Activated T-helper 17 cell treated with anti-CD3 and anti-CD28 coated beads, Interleukin-2, amount 50 U/mL, for 72 hours (primary cell): Measurements from ENCODE around the gene LRP2. TPM values are rescaled to one million over a fixed set of nuclear protein-coding genes. Genes with fewer than 3 reads are reported as not detected.

ENCODE experiments used
- ATAC-seq: fragments of 150-1000 bp; cut with Tn5 transposase; replicated peaks from 2 replicates; pipeline ENCODE4 v1.10.0; 2021; ENCODE audit warnings: mild to moderate bottlenecking, moderate library complexity
- H3K27ac Mint-ChIP-seq: one replicate; pipeline ENCODE4 v1.8.0; 2022; ENCODE audit warnings: mixed read lengths
- H3K27me3 Mint-ChIP-seq: one replicate; pipeline ENCODE4 v1.8.0; 2022; ENCODE audit warnings: mixed read lengths
- H3K36me3 Mint-ChIP-seq: one replicate; pipeline ENCODE4 v1.8.0; 2022; ENCODE audit warnings: low read depth, mild to moderate bottlenecking, mixed read lengths
- H3K4me1 Mint-ChIP-seq: one replicate; pipeline ENCODE4 v1.8.0; 2022; ENCODE audit warnings: mixed read lengths
- H3K4me3 Mint-ChIP-seq: one replicate; pipeline ENCODE4 v1.8.0; 2022; ENCODE audit warnings: mild to moderate bottlenecking, mixed read lengths
- H3K9me3 Mint-ChIP-seq: one replicate; pipeline ENCODE4 v1.8.0; 2022; ENCODE audit warnings: mixed read lengths
- total RNA-seq, 2 donors: library from RNA; stranded (reverse); gene quantifications; one replicate each; pipeline ENCODE4 v1.2.3, GENCODE V29; 2022

LRP2 gene
- total RNA-seq, 2 donors from 2014 or later, result 0.22 to 4.4 TPM

GRCh38 chr2:169221745-169222369 lies 140.5 kb downstream of the LRP2 start:
- Mint-ChIP-seq H3K27ac (no peak overlapping the region), H3K4me3 (no peak overlapping the region), H3K4me1 (no peaks in the 10 kb centered on the region), H3K27me3 (no peaks in the 10 kb centered on the region), H3K36me3 (no peaks in the 10 kb centered on the region), H3K9me3 (no peaks in the 10 kb centered on the region)
- ATAC-seq, result no peak

GRCh38 chr2:169210917-169211316 lies 151.4 kb downstream of the LRP2 start:
- H3K4me3 Mint-ChIP-seq, result no peak overlapping the region
- no peaks in the 10 kb centered on the region for H3K4me1 Mint-ChIP-seq
- H3K36me3 Mint-ChIP-seq, result no peaks in the 10 kb centered on the region
- no peak overlapping the region for H3K27ac Mint-ChIP-seq
- ATAC-seq, result no peak
- H3K9me3 Mint-ChIP-seq, result no peaks in the 10 kb centered on the region
- H3K27me3 Mint-ChIP-seq, result peaks cover 7% of the 10 kb centered on the region

DNA sequence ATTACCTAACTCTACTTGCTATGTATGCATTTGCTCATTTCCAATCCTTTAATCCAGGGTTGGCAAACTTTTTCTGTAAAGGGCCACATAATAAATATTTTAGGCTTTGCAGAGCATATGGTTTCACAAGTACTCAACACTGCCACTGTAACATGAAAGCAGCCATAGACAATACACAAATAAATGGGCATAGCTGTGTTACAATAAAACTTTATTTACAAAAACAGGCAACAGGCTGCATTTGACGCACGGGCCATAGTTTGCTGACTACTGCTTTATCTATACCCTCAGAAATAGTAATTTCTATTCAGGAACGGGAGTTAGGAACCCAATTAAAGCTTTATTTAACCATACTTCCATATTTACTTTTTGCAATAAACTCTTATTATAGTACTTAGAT lies 154.3 kb downstream of the LRP2 start:
- Mint-ChIP-seq H3K4me3 (no peak overlapping the region), H3K27me3 (peaks cover 8% of the 10 kb centered on the region), H3K4me1 (no peaks in the 10 kb centered on the region), H3K9me3 (no peaks in the 10 kb centered on the region), H3K36me3 (no peaks in the 10 kb centered on the region), H3K27ac (no peak overlapping the region)
- ATAC-seq, result no peak

GRCh38 chr2:169205176-169205575 lies 157.2 kb downstream of the LRP2 start:
- H3K4me1 Mint-ChIP-seq, result no peaks in the 10 kb centered on the region
- no peaks in the 10 kb centered on the region for H3K36me3 Mint-ChIP-seq
- no peak overlapping the region for H3K4me3 Mint-ChIP-seq
- ATAC-seq, result no peak
- H3K27me3 Mint-ChIP-seq, result peaks cover 12% of the 10 kb centered on the region
- no peak overlapping the region for H3K27ac Mint-ChIP-seq
- no peaks in the 10 kb centered on the region for H3K9me3 Mint-ChIP-seq

- H3K27me3 Mint-ChIP-seq, result peaks cover 11% of the 10 kb centered on the region
- H3K9me3 Mint-ChIP-seq, result no peaks in the 10 kb centered on the region
- ATAC-seq, result no peak
- H3K36me3 Mint-ChIP-seq, result no peaks in the 10 kb centered on the region
- H3K4me1 Mint-ChIP-seq, result no peaks in the 10 kb centered on the region
- H3K27ac Mint-ChIP-seq, result no peak overlapping the region
- H3K4me3 Mint-ChIP-seq, result no peak overlapping the region
These were observed 158.4 kb downstream of the LRP2 start for GRCh38 chr2:169203952-169204351.

DNA sequence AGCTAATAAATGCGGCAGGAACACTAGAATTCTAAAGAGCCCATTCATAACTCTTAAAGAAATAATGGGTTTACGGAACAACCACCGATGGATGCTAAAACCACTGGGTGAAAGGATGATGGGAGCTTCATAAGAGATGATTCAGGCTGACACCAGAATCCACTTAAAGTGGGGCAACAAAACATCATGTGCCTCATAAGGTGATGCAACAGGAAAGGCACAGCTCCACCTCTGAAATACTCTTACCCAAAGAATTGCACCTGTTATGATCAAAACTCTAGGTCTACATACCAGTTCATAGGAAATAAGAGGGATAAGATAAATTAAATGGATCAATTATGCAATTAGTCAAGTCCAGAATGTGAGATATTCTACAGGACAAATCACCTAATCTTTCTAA lies 161.6 kb downstream of the LRP2 start:
- Mint-ChIP-seq H3K27me3 (peaks cover 11% of the 10 kb centered on the region), H3K27ac (no peak overlapping the region), H3K9me3 (no peaks in the 10 kb centered on the region), H3K36me3 (no peaks in the 10 kb centered on the region), H3K4me3 (no peak overlapping the region), H3K4me1 (no peaks in the 10 kb centered on the region)
- ATAC-seq, result no peak

- Mint-ChIP-seq H3K36me3 (no peaks in the 10 kb centered on the region), H3K4me1 (no peaks in the 10 kb centered on the region), H3K9me3 (no peaks in the 10 kb centered on the region), H3K27ac (no peak overlapping the region), H3K4me3 (no peak overlapping the region), H3K27me3 (no peaks in the 10 kb centered on the region)
- ATAC-seq, result no peak
These were observed 168.7 kb downstream of the LRP2 start for GRCh38 chr2:169193618-169194017.

DNA sequence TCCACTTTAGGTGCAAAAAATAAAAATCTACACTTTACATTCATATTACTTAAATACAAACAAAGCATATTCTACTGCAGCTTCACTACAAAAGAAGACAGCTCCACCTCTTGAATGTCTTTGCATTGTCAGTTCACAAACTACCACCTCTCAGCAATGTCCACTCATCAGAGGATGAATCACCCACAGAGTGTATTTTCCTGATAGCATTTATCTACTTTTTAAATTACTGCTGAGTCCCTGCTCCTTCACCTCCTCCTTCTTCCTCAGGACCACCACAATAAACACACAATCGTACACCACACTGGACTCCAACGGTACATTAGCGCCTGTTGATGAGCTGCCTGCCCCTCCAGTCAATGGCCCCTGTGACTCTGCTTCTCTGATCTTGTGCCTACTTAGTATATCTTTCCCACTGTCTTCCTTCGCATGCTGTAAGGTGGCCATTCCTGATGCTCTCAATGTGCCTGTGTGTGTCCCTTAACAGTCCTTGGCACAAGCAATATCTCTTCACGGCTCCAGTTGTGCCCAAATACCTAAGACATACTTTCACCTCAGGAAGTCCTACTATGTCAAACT lies 172.0 kb downstream of the LRP2 start:
- ATAC-seq, result no peak
- Mint-ChIP-seq H3K4me1 (no peaks in the 10 kb centered on the region), H3K27ac (no peak overlapping the region), H3K9me3 (no peaks in the 10 kb centered on the region), H3K4me3 (no peak overlapping the region), H3K36me3 (no peaks in the 10 kb centered on the region), H3K27me3 (peaks cover 8% of the 10 kb centered on the region)

DNA sequence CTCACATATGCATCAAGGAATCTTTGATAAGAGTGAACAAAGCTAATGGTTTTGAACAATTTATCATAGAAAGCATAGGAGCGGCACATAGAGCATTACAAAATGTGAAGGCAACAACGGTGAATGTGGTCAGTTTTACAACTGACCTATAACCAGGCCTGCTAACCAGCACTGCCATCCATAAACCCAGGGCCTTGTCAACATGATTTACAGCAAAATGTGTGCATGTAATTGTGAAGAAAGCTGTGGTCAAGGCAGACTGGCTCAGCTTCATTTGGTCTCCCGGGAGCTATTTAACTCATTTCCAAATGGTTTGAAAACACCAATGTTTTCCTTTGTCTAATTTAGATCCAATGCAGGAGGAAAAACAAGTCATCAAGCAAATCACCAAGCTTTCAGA lies 173.2 kb downstream of the LRP2 start:
- H3K36me3 Mint-ChIP-seq, result no peaks in the 10 kb centered on the region
- H3K9me3 Mint-ChIP-seq, result no peaks in the 10 kb centered on the region
- H3K27me3 Mint-ChIP-seq, result peaks cover 8% of the 10 kb centered on the region
- no peak for ATAC-seq
- no peak overlapping the region for H3K27ac Mint-ChIP-seq
- H3K4me3 Mint-ChIP-seq, result no peak overlapping the region
- H3K4me1 Mint-ChIP-seq, result no peaks in the 10 kb centered on the region

- no peaks in the 10 kb centered on the region for H3K36me3 Mint-ChIP-seq
- ATAC-seq, result no peak
- H3K4me3 Mint-ChIP-seq, result no peak overlapping the region
- no peak overlapping the region for H3K27ac Mint-ChIP-seq
- no peaks in the 10 kb centered on the region for H3K9me3 Mint-ChIP-seq
- peaks cover 11% of the 10 kb centered on the region for H3K27me3 Mint-ChIP-seq
- H3K4me1 Mint-ChIP-seq, result no peaks in the 10 kb centered on the region
These were observed 176.6 kb downstream of the LRP2 start for GRCh38 chr2:169185711-169186110.

- H3K9me3 Mint-ChIP-seq, result no peaks in the 10 kb centered on the region
- no peak for ATAC-seq
- H3K4me1 Mint-ChIP-seq, result no peaks in the 10 kb centered on the region
- H3K27me3 Mint-ChIP-seq, result peaks cover 11% of the 10 kb centered on the region
- no peak overlapping the region for H3K4me3 Mint-ChIP-seq
- H3K27ac Mint-ChIP-seq, result no peak overlapping the region
- no peaks in the 10 kb centered on the region for H3K36me3 Mint-ChIP-seq
These were observed 178.3 kb downstream of the LRP2 start for GRCh38 chr2:169184074-169184473.

GRCh38 chr2:169182573-169182972 lies 179.8 kb downstream of the LRP2 start:
- Mint-ChIP-seq H3K4me1 (no peaks in the 10 kb centered on the region), H3K36me3 (no peaks in the 10 kb centered on the region), H3K27ac (no peak overlapping the region), H3K27me3 (peaks cover 7% of the 10 kb centered on the region), H3K9me3 (no peaks in the 10 kb centered on the region), H3K4me3 (no peak overlapping the region)
- no peak for ATAC-seq

DNA sequence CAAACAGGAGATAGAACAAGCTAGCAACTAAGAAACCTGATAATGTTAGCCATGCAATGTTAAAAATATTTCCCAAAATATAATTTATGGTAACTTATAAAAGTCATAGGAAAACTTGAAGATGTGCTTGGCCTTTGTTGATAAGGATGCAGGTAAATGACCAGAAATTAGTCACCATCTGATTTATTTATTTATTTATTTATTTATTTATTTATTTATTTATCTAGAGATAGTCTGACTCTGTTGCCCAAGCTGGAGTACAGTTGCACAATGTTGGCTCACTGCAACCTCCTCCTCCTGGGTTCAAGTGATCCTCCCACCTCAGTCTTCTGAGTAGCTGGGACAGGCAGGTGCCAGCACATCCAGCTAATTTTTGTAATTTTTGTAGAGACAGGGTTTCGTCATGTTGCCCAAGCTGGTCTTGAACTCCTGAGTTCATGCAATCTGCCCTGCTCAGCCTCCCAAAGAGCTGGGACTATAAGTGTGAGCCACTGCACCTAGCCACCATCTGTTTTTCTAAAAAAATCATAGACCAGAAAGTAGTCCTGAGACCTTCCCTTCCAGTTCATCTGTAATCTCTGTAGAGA lies 183.4 kb downstream of the LRP2 start:
- H3K9me3 Mint-ChIP-seq, result no peaks in the 10 kb centered on the region
- H3K4me3 Mint-ChIP-seq, result no peak overlapping the region
- ATAC-seq, result no peak
- peaks cover 7% of the 10 kb centered on the region for H3K27me3 Mint-ChIP-seq
- H3K27ac Mint-ChIP-seq, result no peak overlapping the region
- no peaks in the 10 kb centered on the region for H3K36me3 Mint-ChIP-seq
- H3K4me1 Mint-ChIP-seq, result no peaks in the 10 kb centered on the region

- Mint-ChIP-seq H3K4me1 (no peaks in the 10 kb centered on the region), H3K27me3 (peaks cover 7% of the 10 kb centered on the region), H3K4me3 (no peak overlapping the region), H3K9me3 (no peaks in the 10 kb centered on the region), H3K36me3 (no peaks in the 10 kb centered on the region), H3K27ac (no peak overlapping the region)
- no peak for ATAC-seq
These were observed 184.0 kb downstream of the LRP2 start for GRCh38 chr2:169178364-169178763.

DNA sequence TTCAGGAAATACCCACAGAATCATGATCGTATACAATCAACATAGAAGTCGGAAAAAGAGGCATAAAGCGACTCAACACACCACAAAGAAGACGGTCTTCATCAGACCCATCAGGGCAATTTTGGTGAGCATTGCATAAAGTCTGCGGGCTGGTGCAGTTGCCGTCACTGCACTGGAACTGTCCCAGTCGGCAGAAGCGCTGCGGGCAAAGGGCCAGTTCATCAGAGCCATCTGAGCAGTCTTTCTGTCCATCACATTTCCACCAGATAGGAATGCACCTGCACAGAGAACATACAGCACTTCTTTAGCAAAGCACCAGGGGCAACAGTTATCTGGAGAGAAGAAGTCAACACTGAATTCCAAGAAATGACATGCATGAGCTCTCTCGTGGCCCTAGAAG lies 187.2 kb downstream of the LRP2 start:
- H3K9me3 Mint-ChIP-seq, result no peaks in the 10 kb centered on the region
- no peak overlapping the region for H3K4me3 Mint-ChIP-seq
- H3K4me1 Mint-ChIP-seq, result no peaks in the 10 kb centered on the region
- H3K27ac Mint-ChIP-seq, result no peak overlapping the region
- peaks cover 10% of the 10 kb centered on the region for H3K27me3 Mint-ChIP-seq
- H3K36me3 Mint-ChIP-seq, result no peaks in the 10 kb centered on the region
- ATAC-seq, result no peak
